GM06990 (cell line): ENCODE data around the gene LOXHD1.

Experiments
- DNase-seq: peaks from one replicate; pipeline ENCODE4 v3.0.0-alpha.2; 2011; ENCODE audit not compliant: insufficient read length; ENCODE audit errors: extremely low read depth
- H3K27me3 ChIP-seq: replicated peaks from 2 replicates; pipeline ENCODE4 v1.6.0; 2011; ENCODE audit warnings: low read length; ENCODE audit not compliant: control insufficient read depth, insufficient read depth
- H3K36me3 ChIP-seq: 2 replicates; pipeline ENCODE4 v1.5.1; 2011; ENCODE audit warnings: low read length; ENCODE audit not compliant: control insufficient read depth, insufficient read depth
- H3K4me3 ChIP-seq: replicated peaks from 2 replicates; pipeline ENCODE4 v1.5.1; 2011; ENCODE audit warnings: low read depth, mild to moderate bottlenecking, control low read depth, low read length
- CTCF ChIP-seq: IDR thresholded peaks from 2 replicates; pipeline ENCODE4 v1.5.1; 2011; ENCODE audit warnings: low read length, control low read depth, mild to moderate bottlenecking, inconsistent platforms; ENCODE audit not compliant: insufficient read depth, poor library complexity, severe bottlenecking

Gene LOXHD1

GRCh38 chr18:46509530-46509929 lies 147.5 kb downstream of the LOXHD1 start:
- Histone ChIP-seq H3K4me3 (no peak overlapping the region), H3K27me3 (no peaks in the 10 kb centered on the region; the same call in 1 of the 2 replicates), H3K36me3 (no peaks in the 10 kb centered on the region)
- no peak for DNase-seq
- no peak for TF ChIP-seq CTCF

GRCh38 chr18:46506974-46507586 lies 149.9 kb downstream of the LOXHD1 start:
- Histone ChIP-seq H3K27me3 (no peaks in the 10 kb centered on the region; the same call in 1 of the 2 replicates), H3K36me3 (no peaks in the 10 kb centered on the region)
- no peak for TF ChIP-seq CTCF

GRCh38 chr18:46502444-46502843 lies 154.6 kb downstream of the LOXHD1 start:
- DNase-seq = no peak
- Histone ChIP-seq H3K36me3 (no peaks in the 10 kb centered on the region), H3K4me3 (no peak overlapping the region), H3K27me3 (no peaks in the 10 kb centered on the region)
- TF ChIP-seq CTCF = no peak

More at GRCh38 chr18:46506974-46507586, 149.9 kb downstream of the LOXHD1 start:
- DNase-seq = no peak
- H3K4me3 ChIP-seq = no peak overlapping the region

GRCh38 chr18:46497129-46497528 lies 159.9 kb downstream of the LOXHD1 start:
- Histone ChIP-seq H3K4me3 (no peak overlapping the region), H3K36me3 (no peaks in the 10 kb centered on the region), H3K27me3 (no peaks in the 10 kb centered on the region)
- DNase-seq = no peak
- no peak for TF ChIP-seq CTCF

GRCh38 chr18:46488471-46489213 lies 168.4 kb downstream of the LOXHD1 start:
- Histone ChIP-seq H3K4me3 (no peak overlapping the region), H3K27me3 (no peaks in the 10 kb centered on the region; the same call in 1 of the 2 replicates), H3K36me3 (no peaks in the 10 kb centered on the region)
- no peak for TF ChIP-seq CTCF
- DNase-seq = no peak
